ENCODE data around the gene ENTPD1.
A peak's percentile ranks its signal among the peaks of the same experiment; 100 is the strongest.
"Not testable (repeated sequence)": the region's sequence is repeated elsewhere in the genome, so short reads cannot be mapped to it uniquely, and the experiment has no call there.

The ENTPD1 gene

GRCh38 chr10:95866467-95866842, 110.5 kb downstream of the ENTPD1 start:
- DNase-seq (ENCODE audit: low read depth): no peak

DNA sequence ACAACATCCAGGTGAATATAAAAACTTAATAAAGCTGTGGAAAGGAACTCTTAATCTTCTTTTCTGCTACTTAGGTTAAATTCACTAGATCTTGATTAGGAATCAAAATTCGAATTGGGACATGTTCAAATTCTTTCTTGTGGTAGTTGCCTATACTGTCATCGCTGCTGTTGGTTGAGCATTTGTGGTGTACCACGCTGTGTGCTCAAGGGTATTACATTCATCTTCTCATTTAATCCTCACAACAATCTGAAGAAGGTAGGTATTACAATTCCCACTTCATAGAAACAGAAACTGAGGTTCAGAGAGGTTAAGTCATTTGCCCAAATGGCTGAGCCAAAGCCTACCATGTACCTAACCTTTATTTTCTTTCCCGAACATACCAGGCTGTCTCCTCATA, 111.9 kb downstream of the ENTPD1 start:
- no peak for DNase-seq (ENCODE audit: low read depth)

- no peak for DNase-seq (ENCODE audit: low read depth)
Measured at GRCh38 chr10:95872158-95872711, 116.3 kb downstream of the ENTPD1 start.

DNA sequence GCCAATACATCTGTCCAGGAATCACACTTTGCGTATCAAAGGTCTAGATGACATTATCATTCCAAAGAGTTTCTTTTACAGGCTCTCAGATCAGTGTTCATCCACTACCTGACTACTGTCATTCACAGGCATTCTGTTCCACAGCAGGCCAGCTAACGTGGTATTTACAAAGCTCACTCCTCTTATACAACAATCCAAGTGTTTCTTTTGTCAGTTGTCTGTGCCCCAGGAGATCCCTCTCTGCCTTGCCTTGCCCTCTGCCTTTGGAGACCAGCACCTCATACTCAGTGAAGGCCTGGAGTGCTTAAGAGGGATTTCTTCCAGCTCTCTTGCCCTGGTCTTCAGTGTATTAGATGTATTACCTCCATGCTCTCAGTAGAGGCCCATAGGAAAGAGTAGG, 117.2 kb downstream of the ENTPD1 start:
- DNase-seq (ENCODE audit: low read depth): no peak

DNA sequence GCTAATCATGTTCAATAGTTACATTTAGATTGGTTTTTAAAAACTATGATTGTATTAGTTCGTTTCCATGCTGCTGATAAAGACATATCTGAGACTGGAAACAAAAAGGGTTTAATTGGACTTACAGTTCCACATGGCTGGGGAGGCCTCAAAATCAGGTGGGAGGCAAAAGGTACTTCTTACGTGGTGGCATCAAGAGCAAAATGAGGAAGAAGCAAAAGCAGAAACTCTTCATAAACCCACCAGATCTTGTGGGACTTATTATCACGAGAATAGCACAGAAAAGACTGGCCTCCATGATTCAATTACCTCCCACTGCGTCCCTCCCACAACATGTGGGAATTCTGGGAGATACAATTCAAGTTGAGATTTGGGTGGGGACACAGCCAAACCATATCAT, 117.7 kb downstream of the ENTPD1 start:
- no peak for DNase-seq (ENCODE audit: low read depth)

GRCh38 chr10:95874783-95875182, 118.8 kb downstream of the ENTPD1 start:
- DNase-seq (ENCODE audit: low read depth): not testable (repeated sequence)

DNA sequence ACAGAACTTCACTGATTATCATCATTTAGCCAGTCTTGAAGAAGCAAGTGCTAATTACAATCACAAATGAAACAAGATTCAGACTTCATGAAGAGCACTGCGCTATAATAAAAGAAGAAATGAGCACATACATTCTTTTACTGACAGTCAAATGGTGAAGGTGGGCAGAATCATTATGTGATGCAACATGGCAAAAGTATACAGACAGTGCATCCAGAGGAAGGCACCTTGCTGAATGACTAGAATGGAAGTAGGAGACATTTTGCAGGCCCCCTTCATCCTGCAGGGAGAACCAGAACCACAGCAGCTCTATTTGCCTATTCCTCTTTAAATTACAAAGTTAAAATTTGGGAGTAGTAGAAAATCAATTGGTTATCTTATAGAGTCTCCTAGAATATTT, 120.8 kb downstream of the ENTPD1 start:
- DNase-seq (ENCODE audit: low read depth): no peak

DNA sequence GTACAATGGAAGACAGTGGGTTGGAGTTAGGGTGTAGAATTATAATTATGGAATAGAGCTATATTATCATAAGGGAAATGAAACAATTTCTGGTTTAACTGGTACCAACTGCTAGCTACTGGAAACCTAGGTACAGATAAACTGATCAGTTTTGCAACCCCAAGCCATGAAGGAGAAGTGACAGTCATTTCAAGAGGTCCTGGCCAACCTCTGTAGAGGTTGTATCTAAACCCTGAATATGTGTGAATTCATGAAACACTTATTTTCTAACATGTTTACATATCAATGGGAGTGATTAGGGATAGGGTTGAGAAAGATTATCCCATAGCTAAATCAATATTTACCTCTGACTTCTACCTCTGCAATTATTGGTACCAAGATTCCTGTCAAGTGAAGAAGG, 121.9 kb downstream of the ENTPD1 start:
- DNase-seq (ENCODE audit: low read depth): no peak

DNA sequence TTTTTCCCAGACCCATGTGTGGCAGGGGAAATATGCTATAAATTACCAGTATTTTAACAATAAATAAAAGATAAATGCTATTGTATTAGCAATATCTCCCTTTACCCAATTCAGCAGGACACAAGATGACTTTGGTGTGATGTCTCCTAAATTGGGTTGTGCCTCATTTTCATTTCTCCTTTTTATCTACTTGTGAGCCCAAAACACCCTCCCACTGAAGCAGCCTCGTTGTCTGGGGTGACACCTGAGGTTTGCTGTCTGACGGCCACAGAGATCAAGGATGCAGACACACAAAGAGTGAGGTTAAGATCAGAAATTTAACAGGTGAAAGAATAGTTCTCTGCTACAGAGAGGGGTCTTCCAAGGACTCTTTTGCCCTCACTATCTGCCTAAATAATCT, 124.7 kb downstream of the ENTPD1 start:
- DNase-seq (ENCODE audit: low read depth): no peak

- DNase-seq (ENCODE audit: low read depth): no peak
Measured at GRCh38 chr10:95881316-95881715, 125.4 kb downstream of the ENTPD1 start.

DNA sequence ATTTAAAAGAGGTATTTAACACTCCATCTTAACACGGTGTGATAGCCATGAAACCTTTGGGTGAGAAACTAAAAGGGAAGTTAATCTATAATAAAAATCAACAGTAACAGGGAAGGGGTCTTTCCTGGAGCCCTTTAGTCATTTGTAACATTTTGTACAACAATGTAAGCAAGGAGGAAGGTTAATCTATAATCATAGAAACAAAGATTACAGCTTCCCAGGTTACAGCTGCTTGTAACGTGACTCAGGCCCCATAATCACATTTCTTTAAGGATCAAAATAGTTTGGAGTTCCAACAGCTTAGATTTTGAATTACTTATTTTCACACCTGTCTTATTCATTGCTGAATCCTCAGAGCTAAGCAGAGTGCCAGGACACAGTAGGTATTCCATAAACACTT, 133.9 kb downstream of the ENTPD1 start:
- DNase-seq (ENCODE audit: low read depth): no peak

GRCh38 chr10:95896071-95896850, 140.3 kb downstream of the ENTPD1 start:
- no peak for DNase-seq (ENCODE audit: low read depth)

DNA sequence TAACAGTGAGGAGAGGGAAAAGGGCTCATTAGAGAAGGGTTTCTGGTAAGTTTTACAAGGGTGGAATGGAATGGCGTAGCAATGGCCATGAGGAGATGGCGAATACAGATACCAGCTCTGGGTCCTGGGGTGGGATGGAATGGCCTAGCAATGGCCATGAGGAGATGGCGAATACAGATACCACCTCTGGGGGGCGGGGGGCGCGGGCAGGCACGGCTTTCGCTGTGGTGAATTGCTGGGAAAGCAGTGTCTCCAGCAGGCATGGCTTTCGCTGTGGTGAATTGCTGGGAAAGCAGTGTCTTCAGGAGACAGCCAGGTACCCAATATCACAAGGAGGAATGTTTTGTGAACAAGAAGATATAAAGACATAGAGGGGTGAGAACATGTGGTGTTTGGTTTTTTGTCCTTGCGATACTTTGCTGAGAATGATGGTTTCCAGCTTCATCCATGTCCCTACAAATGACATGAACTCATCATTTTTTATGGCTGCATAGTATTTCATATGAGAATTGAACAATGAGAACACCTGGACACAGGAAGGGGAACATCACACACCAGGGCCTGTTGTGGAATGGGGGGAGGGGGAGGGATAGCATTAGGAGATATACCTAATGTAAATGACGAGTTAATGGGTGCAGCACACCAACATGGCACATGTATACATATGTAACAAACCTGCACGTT, 150.1 kb downstream of the ENTPD1 start:
- not testable (repeated sequence) for DNase-seq (ENCODE audit: low read depth)

DNA sequence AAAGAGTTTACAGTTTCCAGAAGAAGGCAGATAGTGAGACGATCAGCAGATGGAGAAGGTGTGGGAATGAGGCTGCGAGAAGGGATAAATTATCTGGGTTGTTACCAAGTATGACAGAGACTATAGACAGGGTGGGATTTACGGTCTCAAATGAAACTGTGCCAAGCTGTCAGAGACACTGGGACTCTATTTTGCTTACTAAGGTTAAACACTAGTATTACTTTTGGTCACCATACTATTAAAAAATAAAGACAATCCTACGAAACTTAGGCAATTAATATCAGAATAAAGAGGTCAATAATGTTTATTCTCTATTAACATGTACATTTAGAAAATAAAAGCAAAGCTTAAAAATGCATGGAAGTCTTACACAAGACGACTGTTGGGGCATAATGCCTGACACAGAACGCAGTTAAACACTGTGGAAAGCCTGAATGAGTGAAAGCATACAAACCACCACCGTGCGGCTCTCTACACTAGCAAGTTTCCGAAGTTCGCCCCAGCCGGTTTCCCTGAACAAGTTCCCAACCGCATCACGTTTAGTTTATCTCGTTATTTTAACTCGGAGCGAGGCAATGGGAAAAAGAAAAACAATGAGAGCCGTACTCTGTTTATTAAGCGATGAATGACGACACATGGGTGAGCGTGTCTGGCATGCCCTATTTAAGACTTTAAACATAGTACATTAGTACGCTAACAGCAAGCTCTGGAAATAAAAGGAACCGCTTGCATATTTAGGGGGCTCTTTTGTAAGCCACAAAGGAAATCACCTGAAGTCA, 150.9 kb downstream of the ENTPD1 start:
- peak; percentile 20 for DNase-seq (ENCODE audit: low read depth)

- peak; percentile 45 for DNase-seq (ENCODE audit: low read depth)
Measured at GRCh38 chr10:95907456-95908253, 151.7 kb downstream of the ENTPD1 start, which contains the start of gene CC2D2B. CC2D2B (plus strand) TSS chr10:95907975; CDS start chr10:95911324, 3,349 bp downstream.

- DNase-seq (ENCODE audit: low read depth): no peak
Measured at GRCh38 chr10:95908450-95908849, 152.5 kb downstream of the ENTPD1 start.

GRCh38 chr10:95909561-95909960, 153.6 kb downstream of the ENTPD1 start:
- no peak for DNase-seq (ENCODE audit: low read depth)

GRCh38 chr10:95916039-95916438, 160.1 kb downstream of the ENTPD1 start:
- DNase-seq (ENCODE audit: low read depth): not testable (repeated sequence)
